HEK293 (cell line): ENCODE results near the gene TMEM212.

Experiments
- ZNF114 ChIP-seq: fragments of 450-650 bp; formaldehyde crosslinking; IDR thresholded peaks from 2 replicates; pipeline ENCODE4 v1.5.0; 2017; ENCODE audit warnings: missing biosample characterization, missing genetic modification characterization
- TF ChIP-seq, protein P1 (sequence below): fragments of 450-650 bp; formaldehyde crosslinking; IDR thresholded peaks from 2 replicates; pipeline ENCODE4 v1.5.1; 2016; ENCODE audit warnings: missing biosample characterization, missing genetic modification characterization

DNA sequence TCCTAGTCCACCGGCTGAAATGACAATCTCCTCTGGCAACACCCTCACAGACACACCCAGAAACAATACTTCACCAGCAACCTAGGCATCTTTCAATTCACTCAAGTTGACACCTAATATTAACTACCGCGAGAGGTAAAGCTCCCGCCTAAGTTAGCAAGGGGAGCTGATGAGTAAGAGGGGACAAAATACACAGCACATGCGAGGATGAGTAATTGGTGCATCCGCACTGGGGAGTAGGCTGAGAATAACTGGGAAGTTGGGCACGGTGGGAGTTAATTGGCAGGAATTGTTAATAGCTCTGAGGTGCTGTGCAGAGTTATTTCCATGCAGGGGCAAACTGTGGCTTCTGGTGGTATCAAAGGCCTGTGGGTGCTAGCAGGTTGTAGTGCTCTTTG, 18.3 kb upstream of the TMEM212 start:
- TF ChIP-seq ZNF114 = no peak
- TF ChIP-seq, protein P1, sequence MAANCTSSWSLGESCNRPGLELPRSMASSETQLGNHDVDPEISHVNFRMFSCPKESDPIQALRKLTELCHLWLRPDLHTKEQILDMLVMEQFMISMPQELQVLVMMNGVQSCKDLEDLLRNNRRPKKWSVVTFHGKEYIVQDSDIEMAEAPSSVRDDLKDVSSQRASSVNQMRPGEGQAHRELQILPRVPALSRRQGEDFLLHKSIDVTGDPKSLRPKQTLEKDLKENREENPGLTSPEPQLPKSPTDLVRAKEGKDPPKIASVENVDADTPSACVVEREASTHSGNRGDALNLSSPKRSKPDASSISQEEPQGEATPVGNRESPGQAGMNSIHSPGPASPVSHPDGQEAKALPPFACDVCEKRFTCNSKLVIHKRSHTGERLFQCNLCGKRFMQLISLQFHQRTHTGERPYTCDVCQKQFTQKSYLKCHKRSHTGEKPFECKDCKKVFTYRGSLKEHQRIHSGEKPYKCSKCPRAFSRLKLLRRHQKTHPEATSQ (tag by site-specific recombination) = no peak
